Measurements from ENCODE around the gene ERMN. TPM values are rescaled to one million over a fixed set of nuclear protein-coding genes. Genes with fewer than 3 reads are reported as not detected.

Gene ERMN
- total and polyA plus RNA-seq, 2 of the 13 experiments (the other 11 are each of a cell fraction or from before 2014, with no cell fraction given), result not detected

GRCh38 chr2:157312866-157313486, 12.6 kb downstream of the ERMN start:
- BruUV-seq (replicated peaks), result no TSS peak
- no peak for DNase-seq (ENCODE audit: low spot score)
- ATAC-seq, result no peak
- CTCF ChIA-PET (ENCODE audit: low intra/inter-chr PET ratio, low total read pairs), result no interaction called here
- no peak overlapping the region for H3K4me2 ChIP-seq (ENCODE audit: low read depth, low read length)
- POLR2A ChIA-PET, result no interaction called here
- no peaks in the 10 kb centered on the region for H3K79me2 ChIP-seq (ENCODE audit: insufficient read depth, low read length)
- no peaks in the 10 kb centered on the region for H3K27me3 ChIP-seq (ENCODE audit: control insufficient read depth in 1 of 2, insufficient read depth in 2 of 2, low read length in 2 of 2)
- H2AFZ ChIP-seq (ENCODE audit: low read length), result no peak overlapping the region
- TF ChIP-seq KDM5A (IDR thresholded peaks at IDR 0.05; ENCODE audit: borderline replicate concordance, low read length) (no peak), RBAK (CRISPR knock-in tag; IDR thresholded peaks at IDR 0.05) (no peak), NFKB2 (CRISPR knock-in tag; IDR thresholded peaks at IDR 0.05; ENCODE audit: borderline replicate concordance) (no peak), POLR2AphosphoS2 (IDR thresholded peaks at IDR 0.05; ENCODE audit: low read depth, low read length) (no peak), ZNF790 (CRISPR knock-in tag; IDR thresholded peaks at IDR 0.05; ENCODE audit: borderline replicate concordance) (no peak)
- H3K36me3 ChIP-seq (replicated peaks in 1 of 2; ENCODE audit: control insufficient read depth in 1 of 2, insufficient read depth in 2 of 2, low read length in 2 of 2), result no peaks in the 10 kb centered on the region
- no peaks in the 10 kb centered on the region for H3K4me1 ChIP-seq (ENCODE audit: insufficient read depth, low read length)
- 75% methylated on average over 1 of the region's 1 CpG for WGBS (ENCODE audit: low lambda C conversion rate)
- no peak overlapping the region for H3K27ac ChIP-seq (ENCODE audit: extremely low read length, insufficient read depth, low read length)
- FAIRE-seq, result no peak
- H3K9ac ChIP-seq (ENCODE audit: insufficient read depth, low read depth, low read length), result no peak overlapping the region
- intact Hi-C loops (cut with micrococcal nuclease; ENCODE audit: unreplicated experiment), result no loop called here
- no peaks in the 10 kb centered on the region for H4K20me1 ChIP-seq (ENCODE audit: insufficient read depth, low read length)
- no peaks in the 10 kb centered on the region for H3K9me3 ChIP-seq (ENCODE audit: low read length)
- in situ Hi-C loops (cut with HindIII; ENCODE audit: extremely low pct_ligation_motif_present, low pct_unique_long_range_greater_than_20kb), result no loop called here
- no peak overlapping the region for H3K4me3 ChIP-seq (replicated peaks in 1 of 3; ENCODE audit: insufficient read depth in 1 of 3, low read depth in 2 of 3, low read length in 3 of 3)

- intact Hi-C loops (cut with micrococcal nuclease; ENCODE audit: unreplicated experiment), result no loop called here
- BruUV-seq (replicated peaks), result no TSS peak
- POLR2A ChIA-PET, result no interaction called here
These were observed 13.9 kb downstream of the ERMN start for GRCh38 chr2:157311706-157312105.

More at GRCh38 chr2:157311706-157312105, 13.9 kb downstream of the ERMN start:
- Histone ChIP-seq H3K9ac (ENCODE audit: insufficient read depth, low read depth, low read length) (no peak overlapping the region), H3K36me3 (replicated peaks in 1 of 2; ENCODE audit: control insufficient read depth in 1 of 2, insufficient read depth in 2 of 2, low read length in 2 of 2) (no peaks in the 10 kb centered on the region), H3K4me1 (ENCODE audit: insufficient read depth, low read length) (no peaks in the 10 kb centered on the region), H3K27ac (ENCODE audit: extremely low read length, insufficient read depth, low read length) (no peak overlapping the region), H2AFZ (ENCODE audit: low read length) (no peak overlapping the region), H3K4me3 (replicated peaks in 1 of 3; ENCODE audit: insufficient read depth in 1 of 3, low read depth in 2 of 3, low read length in 3 of 3) (no peak overlapping the region), H3K27me3 (ENCODE audit: control insufficient read depth in 1 of 2, insufficient read depth in 2 of 2, low read length in 2 of 2) (no peaks in the 10 kb centered on the region), H3K9me3 (ENCODE audit: low read length) (no peaks in the 10 kb centered on the region), H3K79me2 (ENCODE audit: insufficient read depth, low read length) (no peaks in the 10 kb centered on the region), H3K4me2 (ENCODE audit: low read depth, low read length) (no peak overlapping the region), H4K20me1 (ENCODE audit: insufficient read depth, low read length) (no peaks in the 10 kb centered on the region)
- in situ Hi-C loops (cut with HindIII; ENCODE audit: extremely low pct_ligation_motif_present, low pct_unique_long_range_greater_than_20kb), result no loop called here
- CTCF ChIA-PET (ENCODE audit: low intra/inter-chr PET ratio, low total read pairs), result no interaction called here
- FAIRE-seq (no peak), DNase-seq (ENCODE audit: low spot score) (no peak), ATAC-seq (no peak)
- WGBS (ENCODE audit: low lambda C conversion rate), result 5% methylated on average over 1 of the region's 1 CpG
- TF ChIP-seq ZNF263 (CRISPR knock-in tag; IDR thresholded peaks at IDR 0.05) (no peak), HMGXB3 (CRISPR knock-in tag; IDR thresholded peaks at IDR 0.05; ENCODE audit: borderline replicate concordance) (no peak), KAT8 (CRISPR knock-in tag; IDR thresholded peaks at IDR 0.05) (no peak), GTF3A (CRISPR knock-in tag; conservative IDR thresholded peaks at IDR 0.05) (no peak), FOXO1 (CRISPR knock-in tag; IDR thresholded peaks at IDR 0.05) (no peak), ZNF414 (CRISPR knock-in tag; IDR thresholded peaks at IDR 0.05) (no peak)
